Stimulated activated CD8-positive, alpha-beta memory T cell treated with anti-CD3 and anti-CD28 coated beads, Interleukin-4, amount 100 ng/mL, for 24 hours (primary cell): ENCODE measurements around the gene DLG2.
"Not testable (repeated sequence)": the region's sequence is repeated elsewhere in the genome, so short reads cannot be mapped to it uniquely, and the experiment has no call there.

Experiments used
- DNase-seq: peaks from one replicate; pipeline ENCODE4 v3.0.0-alpha.2; 2020; ENCODE audit warnings: low read depth

The DLG2 gene

DNA sequence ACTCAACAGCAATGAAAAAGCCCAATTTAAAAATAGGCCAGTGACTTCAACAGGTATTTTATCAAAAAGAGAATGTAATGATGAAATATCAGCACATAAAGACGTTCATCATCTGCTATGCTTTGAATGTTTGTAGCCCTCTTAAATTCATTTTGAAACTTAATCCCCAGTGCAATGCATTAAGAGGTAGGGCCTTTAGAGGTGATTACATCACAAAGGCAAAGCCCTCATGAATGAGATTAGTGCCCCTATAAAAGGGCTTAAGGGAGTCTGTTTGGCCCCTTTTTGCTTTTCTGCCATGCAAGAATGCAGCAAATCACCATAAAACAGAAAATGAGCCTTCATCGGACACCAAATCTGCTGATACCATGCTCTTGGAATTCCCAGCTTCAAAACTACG is 637.0 kb downstream of the DLG2 start:
- DNase-seq, result no peak

DNA sequence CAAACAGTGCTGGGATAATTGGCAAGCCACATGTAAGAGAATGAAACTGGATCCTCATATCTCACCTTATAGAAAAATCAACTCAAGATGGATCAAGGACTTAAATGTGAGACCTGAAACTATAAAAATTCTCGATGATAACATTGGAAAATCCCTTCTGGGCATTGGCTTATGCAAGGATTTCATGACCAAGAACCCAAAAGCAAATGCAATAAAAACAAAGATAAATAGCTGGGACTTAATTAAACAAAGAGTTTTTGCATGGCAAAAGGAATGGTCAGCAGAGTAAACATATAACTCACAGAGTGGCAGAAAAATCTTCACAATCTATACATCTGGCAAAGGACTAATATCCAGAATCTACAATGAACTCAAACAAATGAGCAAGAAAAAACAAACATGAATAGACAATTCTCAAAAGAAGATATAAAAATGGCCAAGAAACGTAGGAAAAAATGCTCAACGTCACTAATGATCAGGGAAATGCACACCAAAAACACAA is 639.4 kb downstream of the DLG2 start:
- DNase-seq, result not testable (repeated sequence)

- DNase-seq, result no peak
Observed at GRCh38 chr11:84981301-84981700, 645.8 kb downstream of the DLG2 start.

DNA sequence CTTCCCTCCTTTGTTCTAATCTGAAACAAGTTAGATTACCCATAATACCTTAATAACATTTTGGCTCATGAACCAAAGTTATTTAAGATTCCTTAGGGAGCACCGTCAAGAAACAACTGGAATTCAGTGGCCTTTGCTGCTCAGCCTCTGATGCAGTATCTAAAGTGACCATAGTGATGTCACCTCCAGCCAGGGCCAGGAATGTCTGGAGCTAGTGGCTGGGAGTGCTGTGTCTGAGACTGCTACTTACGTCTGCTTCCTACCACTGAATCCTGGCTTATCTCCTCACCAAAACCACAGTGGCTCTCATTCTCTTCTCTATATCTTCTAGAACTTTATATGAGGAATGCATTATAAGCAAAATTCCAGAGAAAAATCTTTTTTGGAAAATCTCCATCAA is 658.0 kb downstream of the DLG2 start:
- DNase-seq, result no peak

DNA sequence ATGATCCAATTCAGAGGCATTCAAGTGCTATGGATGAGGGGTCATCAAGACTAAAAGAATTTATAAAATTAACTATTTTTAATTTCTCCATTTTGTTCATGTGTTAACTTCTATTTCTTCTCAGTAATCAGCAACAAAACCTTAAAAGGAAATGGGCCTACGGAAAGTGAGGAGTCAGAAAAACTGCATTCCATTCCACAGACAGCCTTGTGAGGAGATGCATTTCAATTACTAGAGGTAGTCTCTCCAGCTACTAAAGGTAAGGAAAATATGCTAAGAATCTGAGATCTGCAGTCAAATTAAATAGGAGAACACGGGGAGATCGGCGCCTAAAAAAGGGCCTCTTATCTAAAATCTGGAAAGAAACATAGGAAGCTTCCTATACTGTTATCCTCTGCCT is 661.7 kb downstream of the DLG2 start:
- no peak for DNase-seq

GRCh38 chr11:84963240-84963639 is 663.9 kb downstream of the DLG2 start:
- no peak for DNase-seq

DNA sequence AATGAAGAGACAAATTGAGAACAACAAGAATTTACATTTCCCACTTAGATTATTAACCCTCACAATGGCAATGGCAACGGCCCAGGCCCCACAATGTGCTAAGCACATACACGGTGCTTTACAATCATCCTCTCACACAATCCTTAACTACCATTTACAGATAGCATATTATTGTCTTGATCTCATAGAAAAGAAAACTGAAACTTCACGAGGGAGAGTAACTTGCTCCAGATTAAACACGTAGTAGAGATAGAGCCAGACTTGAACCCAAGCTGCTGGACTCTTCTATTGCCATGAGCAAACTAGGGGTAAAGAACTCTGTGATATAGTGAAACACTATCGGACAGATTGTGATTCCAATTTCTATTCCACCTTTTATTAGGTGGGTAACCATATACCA is 665.1 kb downstream of the DLG2 start:
- DNase-seq, result no peak

- no peak for DNase-seq
Observed at GRCh38 chr11:84958295-84958694, 668.8 kb downstream of the DLG2 start.

GRCh38 chr11:84950569-84951270 is 676.4 kb downstream of the DLG2 start:
- no peak for DNase-seq

- no peak for DNase-seq
Observed at GRCh38 chr11:84947970-84948580, 679.1 kb downstream of the DLG2 start.

GRCh38 chr11:84947070-84947469 is 680.1 kb downstream of the DLG2 start:
- no peak for DNase-seq

DNA sequence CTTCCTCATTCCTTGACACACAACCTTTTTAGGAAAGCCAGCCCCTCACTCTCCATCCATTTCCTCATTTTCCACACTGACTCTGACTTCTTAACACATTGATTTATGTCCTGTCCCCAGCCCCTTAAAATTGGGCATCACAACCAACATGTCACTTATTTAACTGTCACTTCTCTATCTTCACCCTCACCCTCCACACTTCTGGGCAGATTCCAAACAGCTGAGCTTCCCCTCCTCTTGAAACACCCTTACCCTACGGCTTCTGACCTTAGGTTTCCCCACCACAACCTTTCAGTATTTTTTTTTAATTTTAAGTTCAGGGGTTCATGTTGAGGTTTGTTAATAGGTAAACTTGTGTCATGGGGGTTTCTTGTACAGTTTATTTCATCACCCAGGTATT is 696.3 kb downstream of the DLG2 start:
- DNase-seq, result no peak

DNA sequence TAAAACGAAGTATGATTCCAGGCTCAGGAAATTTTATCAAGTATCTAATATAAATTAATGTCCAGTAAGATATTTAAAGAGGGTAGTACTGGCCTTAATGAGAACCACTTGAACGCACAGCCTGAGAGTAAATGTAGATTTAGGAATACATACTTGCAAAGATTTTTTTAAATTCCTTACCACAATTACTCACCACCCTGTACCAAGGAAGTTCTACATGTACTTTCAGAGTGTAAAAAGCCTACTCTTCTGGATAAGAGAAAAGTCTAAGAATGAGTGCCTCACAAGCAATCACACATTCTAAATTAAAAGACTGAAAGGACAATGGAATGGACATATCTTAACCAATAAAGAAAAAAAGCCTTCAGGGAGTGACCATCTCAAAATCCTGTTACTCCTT is 697.4 kb downstream of the DLG2 start:
- no peak for DNase-seq

DNA sequence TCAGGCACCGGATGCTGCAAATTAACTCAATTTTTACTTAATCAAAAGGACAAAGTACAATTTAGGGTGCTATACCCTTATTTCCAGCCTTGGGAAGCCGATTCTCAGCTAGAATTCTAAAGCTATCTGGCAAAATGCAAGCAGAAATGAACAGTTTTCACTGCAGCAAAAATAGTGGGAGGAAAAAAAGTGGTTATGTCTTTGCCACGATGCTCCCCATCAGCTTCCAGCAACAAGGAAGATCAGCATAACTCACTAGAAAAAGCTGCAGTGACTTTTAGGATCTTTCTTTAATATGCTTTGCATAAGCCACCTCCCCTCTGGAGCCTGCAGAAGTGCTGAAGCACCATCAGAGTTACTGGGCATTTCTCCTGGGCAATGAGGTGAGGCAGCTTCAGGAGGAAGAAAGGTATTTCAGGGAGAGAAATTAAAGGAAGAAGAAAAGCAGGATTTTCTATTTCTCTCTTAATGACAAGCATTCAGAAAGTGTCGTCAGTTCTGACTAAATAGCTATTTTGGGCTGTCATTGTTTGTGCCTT is 702.9 kb downstream of the DLG2 start:
- no peak for DNase-seq

DNA sequence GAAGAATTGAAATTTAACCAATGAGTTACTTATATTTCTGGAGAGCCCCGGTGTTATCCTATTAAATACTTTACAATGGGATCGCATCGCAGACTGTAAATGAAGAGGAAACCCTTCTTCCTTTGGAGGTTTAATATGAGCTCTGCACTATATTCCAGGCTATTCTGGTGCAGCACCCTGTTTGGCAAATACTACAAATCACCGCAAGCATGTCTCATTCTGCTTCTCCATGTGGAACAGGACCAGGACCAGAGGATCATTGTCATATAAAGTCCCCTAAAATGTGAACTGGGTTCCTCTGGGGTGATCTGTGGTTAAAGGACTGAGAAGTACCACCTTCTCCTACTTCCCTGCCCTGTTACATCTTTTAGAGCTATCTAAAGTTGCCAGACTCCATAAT is 703.7 kb downstream of the DLG2 start:
- no peak for DNase-seq

DNA sequence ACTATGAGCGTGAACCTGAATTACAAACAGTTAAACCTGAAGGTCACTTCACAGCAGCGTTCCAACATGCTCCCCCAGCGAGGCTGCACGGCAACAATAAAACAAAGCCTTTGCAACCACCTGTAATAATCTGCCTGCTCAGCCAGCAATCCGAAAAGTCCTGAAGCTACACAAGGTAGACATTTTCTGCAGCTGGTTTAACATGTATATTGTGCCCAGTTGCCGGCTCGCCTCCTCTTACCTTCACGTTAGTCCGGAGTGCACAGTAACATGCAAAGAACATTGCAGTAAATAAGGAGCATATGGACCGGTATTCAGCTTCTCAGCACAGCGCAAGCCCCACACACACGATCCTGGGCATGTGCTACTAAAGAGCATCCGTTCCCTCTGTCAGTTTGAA is 704.3 kb downstream of the DLG2 start:
- DNase-seq, result no peak

- no peak for DNase-seq
Observed at GRCh38 chr11:84922212-84922805, 704.8 kb downstream of the DLG2 start.

DNA sequence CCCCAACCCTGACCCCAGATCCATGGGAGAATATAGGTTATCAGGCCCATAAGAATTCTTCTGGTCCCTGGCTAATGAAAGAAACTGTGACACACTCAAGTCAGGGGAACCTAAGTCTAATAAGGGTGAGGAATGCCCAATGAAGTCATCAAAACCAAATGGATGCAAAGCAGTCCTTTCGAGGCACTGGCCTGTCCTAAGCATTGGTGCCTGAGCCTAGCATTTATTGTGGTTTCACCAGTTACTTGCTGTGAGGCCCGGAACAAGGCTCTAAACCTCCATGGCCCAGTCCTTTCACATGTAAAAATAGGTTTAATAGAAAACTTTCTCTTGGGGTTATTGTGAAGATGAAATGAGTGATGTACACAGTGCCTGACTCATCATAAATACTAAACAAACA is 712.6 kb downstream of the DLG2 start:
- no peak for DNase-seq

GRCh38 chr11:84909740-84910139 is 717.4 kb downstream of the DLG2 start:
- no peak for DNase-seq

DNA sequence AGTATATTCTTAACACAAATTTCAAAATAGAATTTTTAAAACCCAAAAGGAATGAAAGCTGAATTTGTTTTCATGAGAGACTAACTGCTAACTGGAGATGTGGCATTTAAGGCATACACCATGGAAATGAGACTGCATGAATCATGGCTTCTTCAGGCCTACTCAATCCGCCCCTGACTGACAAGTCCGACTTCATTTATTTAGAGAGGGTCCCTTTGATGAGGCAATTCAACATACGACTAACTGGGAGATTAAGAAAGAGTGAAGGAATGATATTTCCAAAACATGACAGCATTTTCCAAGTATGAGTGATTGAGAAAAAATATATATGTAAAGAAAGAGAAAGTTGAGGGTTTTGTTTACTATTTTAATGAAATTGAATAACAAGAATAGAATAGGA is 720.1 kb downstream of the DLG2 start:
- DNase-seq, result no peak

DNA sequence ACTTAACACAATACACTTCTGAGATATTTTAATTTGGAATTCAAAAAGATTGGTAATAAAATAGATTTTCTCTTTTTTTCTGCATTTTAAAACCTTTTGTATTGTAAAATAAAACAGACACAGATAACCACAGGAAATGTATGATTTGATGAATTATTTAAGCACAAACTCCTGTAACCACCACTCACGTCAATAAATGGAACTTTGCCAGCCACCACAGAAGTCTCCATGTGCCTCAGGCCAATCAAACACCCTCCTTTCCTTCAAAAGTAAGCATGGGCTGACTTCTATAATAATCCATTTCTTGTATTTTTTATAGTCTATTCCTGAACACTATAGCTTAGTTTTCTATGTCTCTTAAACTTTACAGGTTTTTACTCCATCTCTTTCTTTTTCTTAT is 721.7 kb downstream of the DLG2 start:
- DNase-seq, result no peak

DNA sequence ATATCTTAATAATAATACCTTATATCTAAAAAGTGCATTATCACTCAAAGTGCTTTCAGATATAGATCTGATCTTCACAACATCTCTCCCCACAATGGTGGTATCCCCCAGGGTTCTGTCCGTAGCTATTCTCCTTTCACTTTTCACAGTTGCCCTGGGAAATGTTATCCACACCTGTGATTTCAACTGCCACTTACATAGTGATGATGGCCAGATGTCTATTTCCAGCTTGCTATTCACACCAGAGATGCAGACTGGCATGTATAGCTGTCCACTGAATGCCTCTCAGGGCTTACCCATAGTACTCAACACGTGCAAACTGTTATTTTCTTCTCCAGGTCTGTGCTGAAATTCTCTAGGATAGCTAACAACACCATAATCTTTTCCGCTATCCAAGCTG is 724.7 kb downstream of the DLG2 start:
- no peak for DNase-seq

GRCh38 chr11:84901991-84902390 is 725.2 kb downstream of the DLG2 start:
- DNase-seq, result no peak
